Activated CD8-positive, alpha-beta T cell treated with anti-CD3 and anti-CD28 coated beads for 36 hours (primary cell): ENCODE results near the gene PDE9A. TPM values are rescaled to one million over a fixed set of nuclear protein-coding genes. Genes with fewer than 3 reads are reported as not detected.

Experiments
- ATAC-seq: fragments of 200-7000 bp; cut with Tn5 transposase; one replicate; pipeline ENCODE4 v1.10.0; 2021; ENCODE audit warnings: mild to moderate bottlenecking, moderate library complexity
- CTCF ChIA-PET: fragments of 350-600 bp; sonication (Branson Sonifier 250); formaldehyde crosslinking; loops from one replicate; lab custom pipeline; 2021; ENCODE audit warnings: antibody characterized with exemption; lab: Charles Lee
- POLR2A ChIA-PET: fragments of 350-600 bp; sonication (Branson Sonifier 250); formaldehyde crosslinking; loops from one replicate; lab custom pipeline; 2021; ENCODE audit warnings: antibody characterized with exemption; lab: Charles Lee
- DNase-seq: peaks from one replicate; pipeline ENCODE4 v3.0.0-alpha.2; 2020
- H3K27ac Mint-ChIP-seq: one replicate; pipeline ENCODE4 v1.8.0; 2021; ENCODE audit warnings: mild to moderate bottlenecking, mixed read lengths
- H3K27me3 Mint-ChIP-seq: one replicate; pipeline ENCODE4 v1.8.0; 2021; ENCODE audit warnings: mixed read lengths
- H3K36me3 Mint-ChIP-seq: one replicate; pipeline ENCODE4 v1.8.0; 2021; ENCODE audit warnings: low read depth, mixed read lengths
- H3K4me1 Mint-ChIP-seq: one replicate; pipeline ENCODE4 v1.8.0; 2021; ENCODE audit warnings: low read depth, mixed read lengths
- H3K4me3 Mint-ChIP-seq: one replicate; pipeline ENCODE4 v1.8.0; 2021; ENCODE audit warnings: mild to moderate bottlenecking, moderate library complexity, mixed read lengths
- H3K9me3 Mint-ChIP-seq: one replicate; pipeline ENCODE4 v1.8.0; 2021; ENCODE audit warnings: mixed read lengths
- intact Hi-C: fragments of 100-400 bp; cut with micrococcal nuclease; formaldehyde crosslinking; loops from one replicate; pipeline ENCODE4 v1.10.0; 2022
- total RNA-seq, 2 experiments: library from RNA; stranded (reverse); gene quantifications; one replicate each; pipeline ENCODE4 v1.2.3, GENCODE V29; 2021
- TF ChIP-seq, protein P1 (sequence below): fragments of 200-600 bp; IDR thresholded peaks from one replicate; pipeline ENCODE4 v1.8.0; 2022; ENCODE audit warnings: antibody characterized with exemption, mild to moderate bottlenecking

Gene PDE9A
- total RNA-seq, 2 experiments from 2014 or later: 11.1 to 11.5 TPM

DNA sequence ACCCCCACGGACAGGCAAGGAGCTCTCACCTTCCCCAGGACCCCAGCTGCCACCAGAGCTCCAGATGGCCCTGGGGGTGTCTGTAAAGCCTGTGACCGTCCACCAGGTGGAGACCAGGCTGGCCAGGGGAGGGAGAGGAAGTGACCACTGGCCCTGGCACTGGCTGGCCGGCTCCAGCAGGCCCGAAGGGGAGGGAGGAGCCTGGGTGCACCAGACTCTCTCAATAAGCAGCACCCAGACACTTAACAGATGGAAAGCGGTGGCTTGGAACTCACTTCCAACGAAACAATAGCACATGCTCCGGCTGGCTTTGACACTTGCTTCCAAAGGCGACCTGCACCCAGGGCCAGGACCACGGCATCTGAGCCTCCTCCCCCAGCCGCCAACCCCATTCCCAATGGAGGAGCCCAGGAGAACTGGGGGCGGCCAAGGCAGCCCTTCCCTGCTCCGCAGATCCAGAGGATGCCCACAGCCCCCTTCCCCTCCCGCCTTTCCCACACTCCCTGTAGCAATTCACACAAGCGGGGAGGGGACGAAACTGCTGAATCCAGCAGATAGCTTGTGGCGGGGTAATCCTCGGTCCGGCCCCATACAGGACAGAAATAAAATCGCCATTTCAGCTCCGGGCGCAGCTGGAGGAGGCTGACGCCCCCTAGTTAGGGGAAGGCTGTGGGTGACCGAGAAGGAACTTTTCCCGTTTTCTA lies 742 bp upstream of the PDE9A start:
- Mint-ChIP-seq H3K4me3 (peak overlapping the region; percentile 69), H3K9me3 (no peaks in the 10 kb centered on the region), H3K27ac (no peak overlapping the region), H3K4me1 (peaks cover 17% of the 10 kb centered on the region), H3K36me3 (no peaks in the 10 kb centered on the region), H3K27me3 (no peaks in the 10 kb centered on the region)
- ATAC-seq (no peak), DNase-seq (no peak)
- intact Hi-C loops: loop anchor here (2.0 kb wide), 1 partner anchor 32 kb away; no protein-coding TSS in a partner anchor
- CTCF ChIA-PET: interaction anchor here (0.8 to 1.6 kb wide), 3 partner anchors 12 to 59 kb away, joined by 3 to 5 read pairs (median 3); no protein-coding TSS in a partner anchor
- POLR2A ChIA-PET: interaction anchor here (0.6 to 1.3 kb wide), 2 partner anchors 26 to 128 kb away, joined by 3 read pairs; no protein-coding TSS in a partner anchor
- TF ChIP-seq, protein P1, sequence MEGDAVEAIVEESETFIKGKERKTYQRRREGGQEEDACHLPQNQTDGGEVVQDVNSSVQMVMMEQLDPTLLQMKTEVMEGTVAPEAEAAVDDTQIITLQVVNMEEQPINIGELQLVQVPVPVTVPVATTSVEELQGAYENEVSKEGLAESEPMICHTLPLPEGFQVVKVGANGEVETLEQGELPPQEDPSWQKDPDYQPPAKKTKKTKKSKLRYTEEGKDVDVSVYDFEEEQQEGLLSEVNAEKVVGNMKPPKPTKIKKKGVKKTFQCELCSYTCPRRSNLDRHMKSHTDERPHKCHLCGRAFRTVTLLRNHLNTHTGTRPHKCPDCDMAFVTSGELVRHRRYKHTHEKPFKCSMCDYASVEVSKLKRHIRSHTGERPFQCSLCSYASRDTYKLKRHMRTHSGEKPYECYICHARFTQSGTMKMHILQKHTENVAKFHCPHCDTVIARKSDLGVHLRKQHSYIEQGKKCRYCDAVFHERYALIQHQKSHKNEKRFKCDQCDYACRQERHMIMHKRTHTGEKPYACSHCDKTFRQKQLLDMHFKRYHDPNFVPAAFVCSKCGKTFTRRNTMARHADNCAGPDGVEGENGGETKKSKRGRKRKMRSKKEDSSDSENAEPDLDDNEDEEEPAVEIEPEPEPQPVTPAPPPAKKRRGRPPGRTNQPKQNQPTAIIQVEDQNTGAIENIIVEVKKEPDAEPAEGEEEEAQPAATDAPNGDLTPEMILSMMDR: no peak

DNA sequence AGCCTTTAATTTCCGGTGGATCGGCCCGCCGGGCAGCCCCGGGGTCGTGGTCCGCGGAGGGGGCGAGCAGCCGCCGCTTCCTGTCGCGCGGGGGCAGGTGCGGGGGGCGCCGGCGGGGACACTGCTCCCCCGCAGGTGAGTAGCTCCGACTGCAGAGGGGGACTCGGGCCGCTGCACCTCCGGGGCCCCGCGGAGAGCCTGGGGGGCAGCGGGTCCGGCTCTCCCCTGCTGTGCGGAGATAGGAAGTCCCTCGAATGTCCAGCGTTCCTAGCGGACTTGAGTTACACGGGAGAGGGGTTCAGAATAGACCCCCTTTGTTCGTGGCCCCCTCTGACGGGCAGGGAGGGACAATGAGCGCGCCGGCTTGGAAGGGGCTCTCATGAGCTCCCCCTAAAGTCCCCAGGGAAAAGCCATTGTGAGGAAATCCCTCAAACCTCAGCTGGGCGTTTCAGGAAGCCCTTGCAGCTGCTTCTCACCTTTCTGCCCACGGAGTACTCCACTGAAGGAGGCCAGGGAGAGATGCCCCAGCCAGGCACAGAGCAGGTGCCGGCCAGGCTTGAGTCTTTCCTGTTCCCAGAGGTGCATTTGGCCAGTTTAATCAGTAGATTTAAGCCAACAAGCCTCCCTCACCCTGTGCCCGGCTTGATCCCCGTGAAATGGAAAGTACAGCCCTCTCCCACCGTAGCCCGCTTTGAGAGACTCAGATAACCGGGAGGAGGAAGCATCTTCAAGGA lies 925 bp downstream of the PDE9A start:
- POLR2A ChIA-PET: interaction anchor here (0.6 to 1.4 kb wide), 7 partner anchors 28 to 350 kb away, joined by 3 read pairs; no protein-coding TSS in a partner anchor
- CTCF ChIA-PET: interaction anchor here (0.6 to 1.6 kb wide), 12 partner anchors 14 to 445 kb away, joined by 3 to 6 read pairs (median 3); no protein-coding TSS in a partner anchor

DNA sequence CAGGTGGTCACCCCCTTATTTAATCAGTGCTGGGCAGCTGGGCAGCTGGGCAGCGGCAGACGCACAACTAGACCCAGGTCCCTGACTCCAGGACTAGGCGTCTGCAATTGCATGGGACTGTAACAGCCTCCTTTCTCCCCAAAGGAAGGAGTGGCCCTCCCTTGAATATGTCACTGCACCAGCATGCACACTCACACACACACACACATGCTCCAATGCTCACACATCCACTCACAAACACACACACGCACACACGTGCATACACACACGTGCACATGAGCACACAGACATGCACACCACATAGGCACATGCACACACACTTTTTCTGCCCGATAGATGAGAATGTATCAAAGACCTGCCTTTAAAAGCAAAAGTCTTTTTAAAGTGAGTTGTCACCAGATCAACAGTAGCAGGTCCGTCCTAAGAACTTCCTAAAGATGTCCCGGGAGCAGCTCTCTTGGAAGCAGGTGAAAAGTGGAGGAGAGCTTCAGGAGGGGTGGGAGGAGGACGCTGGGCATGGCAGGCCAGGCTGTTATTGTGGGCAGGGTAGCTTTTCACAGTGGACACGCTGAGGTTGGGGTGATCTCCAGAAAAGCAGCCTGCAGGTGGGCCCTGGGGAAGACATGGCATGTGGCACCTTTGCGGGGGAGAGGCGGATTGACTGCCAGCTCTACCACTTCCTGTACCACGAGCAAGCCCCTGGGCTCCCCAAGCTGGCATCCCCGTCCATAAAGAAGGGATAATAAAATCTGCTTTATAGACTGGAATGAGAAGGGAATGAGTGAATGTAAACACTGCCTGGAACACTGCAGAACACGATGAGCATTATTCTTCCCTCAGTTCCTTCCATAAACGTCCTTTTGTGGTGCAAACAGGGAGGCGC lies 1.7 kb downstream of the PDE9A start:
- peak; percentile 63 for DNase-seq
- intact Hi-C loops: no loop called here
- H3K4me1 Mint-ChIP-seq: peaks cover 23% of the 10 kb centered on the region
- POLR2A ChIA-PET: interaction anchor here (0.6 to 1.4 kb wide), 4 partner anchors 17 to 421 kb away, joined by 3 read pairs; no protein-coding TSS in a partner anchor
- H3K4me3 Mint-ChIP-seq: peak overlapping the region; percentile 42
- H3K27me3 Mint-ChIP-seq: no peaks in the 10 kb centered on the region
- no peaks in the 10 kb centered on the region for H3K36me3 Mint-ChIP-seq
- TF ChIP-seq, protein P1: no peak
- ATAC-seq: peak; percentile 17
- H3K27ac Mint-ChIP-seq: no peak overlapping the region
- no peaks in the 10 kb centered on the region for H3K9me3 Mint-ChIP-seq
- CTCF ChIA-PET: interaction anchor here (0.6 to 1.6 kb wide), 9 partner anchors 11 to 446 kb away, joined by 3 to 6 read pairs (median 3); no protein-coding TSS in a partner anchor

More for the DNA sequence above, 925 bp downstream of the PDE9A start:
- DNase-seq (peak; percentile 43), ATAC-seq (peak; percentile 38)
- intact Hi-C loops: no loop called here
- Mint-ChIP-seq H3K36me3 (no peaks in the 10 kb centered on the region), H3K4me3 (peak overlapping the region; percentile 54), H3K27ac (peak overlapping the region; percentile 44), H3K27me3 (no peaks in the 10 kb centered on the region), H3K4me1 (peaks cover 23% of the 10 kb centered on the region), H3K9me3 (no peaks in the 10 kb centered on the region)
- TF ChIP-seq, protein P1: no peak

DNA sequence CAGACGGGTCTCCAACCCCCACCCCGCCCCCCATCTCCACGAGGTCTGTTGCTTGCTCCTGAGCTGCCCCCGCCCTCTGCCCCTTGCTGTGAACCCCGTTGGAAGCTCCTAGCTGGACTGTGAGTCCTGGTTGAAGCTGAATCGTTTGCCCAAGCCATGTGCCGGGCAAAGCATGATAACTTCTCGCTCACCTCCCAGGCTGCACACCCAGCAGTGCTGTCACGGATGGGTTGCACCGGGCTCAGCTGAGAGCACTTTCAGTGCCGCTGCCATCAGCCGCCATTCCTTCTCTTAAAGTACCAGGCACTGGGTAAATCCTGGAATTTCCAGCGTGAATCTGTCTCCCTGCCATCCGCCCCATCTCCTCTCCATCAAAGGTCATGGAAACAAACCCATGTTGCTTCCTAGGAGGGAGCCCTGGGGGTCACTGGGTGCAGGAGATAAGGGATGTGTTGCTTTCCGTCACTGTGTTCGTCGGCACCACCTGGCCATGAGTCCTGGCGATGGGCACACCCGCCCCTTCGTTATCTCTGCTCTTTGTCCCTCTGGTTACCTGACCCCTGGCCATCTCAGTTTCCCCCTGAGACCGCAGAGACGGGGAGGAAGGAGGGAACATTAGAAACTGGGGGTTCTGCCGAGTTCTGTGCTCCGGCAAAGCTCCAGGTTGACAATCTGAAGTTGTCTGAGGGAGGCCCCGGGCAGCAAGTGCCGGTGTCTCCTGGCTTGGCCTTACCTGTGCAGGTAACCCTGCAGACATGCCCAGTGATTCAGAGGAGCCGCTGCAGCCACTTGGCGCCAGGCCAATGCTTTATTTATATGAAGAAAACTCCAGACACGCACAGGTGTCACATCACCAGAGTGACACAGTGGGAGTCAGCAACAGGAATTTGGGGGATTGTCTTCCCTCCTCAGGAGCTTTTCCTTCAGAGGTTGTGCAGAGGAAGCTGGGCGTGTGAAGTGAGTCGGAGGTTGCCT lies 2.7 kb downstream of the PDE9A start:
- DNase-seq (no peak), ATAC-seq (no peak)
- H3K9me3 Mint-ChIP-seq: no peaks in the 10 kb centered on the region
- H3K36me3 Mint-ChIP-seq: no peaks in the 10 kb centered on the region
- TF ChIP-seq, protein P1: no peak
- intact Hi-C loops: no loop called here
- H3K4me3 Mint-ChIP-seq: no peak overlapping the region
- CTCF ChIA-PET: interaction anchor here (0.7 to 1.0 kb wide), 3 partner anchors 12 to 163 kb away, joined by 3 read pairs; no protein-coding TSS in a partner anchor
- no peaks in the 10 kb centered on the region for H3K27me3 Mint-ChIP-seq
- POLR2A ChIA-PET: interaction anchor here (1.2 kb wide), 1 partner anchor 16 kb away, joined by 3 read pairs; no protein-coding TSS in a partner anchor
- H3K4me1 Mint-ChIP-seq: peaks cover 23% of the 10 kb centered on the region
- no peak overlapping the region for H3K27ac Mint-ChIP-seq
